ENCODE results near the gene FCMR. TPM values are rescaled to one million over a fixed set of nuclear protein-coding genes. Genes with fewer than 3 reads are reported as not detected.

Gene FCMR
- total and polyA plus RNA-seq, 2 experiments from 2014 or later: 0.84 TPM; not detected in 1

DNA sequence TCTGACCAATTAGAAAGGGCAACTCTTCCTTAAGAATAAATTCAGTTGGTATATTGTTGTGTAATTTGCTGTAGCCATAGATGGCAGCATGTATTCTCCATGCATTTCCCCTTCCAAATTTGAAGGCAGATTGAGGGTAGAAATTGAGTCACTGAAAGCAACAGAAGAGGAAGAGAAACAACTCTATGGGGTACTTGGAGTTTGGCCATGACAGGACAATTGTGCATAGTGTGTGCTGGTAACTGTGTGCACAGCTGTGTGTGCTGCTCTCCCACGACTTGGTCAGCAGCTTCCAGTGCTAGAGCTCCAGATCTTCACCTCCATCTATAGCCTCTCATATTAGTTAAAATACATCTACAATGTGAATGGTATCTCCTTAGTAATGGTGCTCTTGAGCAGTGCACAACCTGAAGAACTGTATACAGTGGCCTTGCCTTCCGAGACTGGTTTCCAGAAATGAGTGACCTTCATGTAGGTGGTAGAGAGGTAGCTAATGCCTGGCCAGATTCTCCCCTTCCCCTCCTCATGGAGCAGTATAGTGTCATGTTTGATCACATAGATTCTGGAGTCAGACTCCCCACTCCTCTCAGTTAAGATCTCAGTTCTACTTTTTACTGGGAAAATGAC lies 49.4 kb upstream of the FCMR start:
- H3K4me1 Mint-ChIP-seq: no peaks in the 10 kb centered on the region; the same call in 2 of the 3 replicates
- no peak overlapping the region for H3K4me2 ChIP-seq
- H4K20me1 ChIP-seq (replicated peaks; ENCODE audit: insufficient read depth): no peaks in the 10 kb centered on the region
- no peak overlapping the region for H3K4me3 Mint-ChIP-seq
- TF ChIP-seq, protein P1, sequence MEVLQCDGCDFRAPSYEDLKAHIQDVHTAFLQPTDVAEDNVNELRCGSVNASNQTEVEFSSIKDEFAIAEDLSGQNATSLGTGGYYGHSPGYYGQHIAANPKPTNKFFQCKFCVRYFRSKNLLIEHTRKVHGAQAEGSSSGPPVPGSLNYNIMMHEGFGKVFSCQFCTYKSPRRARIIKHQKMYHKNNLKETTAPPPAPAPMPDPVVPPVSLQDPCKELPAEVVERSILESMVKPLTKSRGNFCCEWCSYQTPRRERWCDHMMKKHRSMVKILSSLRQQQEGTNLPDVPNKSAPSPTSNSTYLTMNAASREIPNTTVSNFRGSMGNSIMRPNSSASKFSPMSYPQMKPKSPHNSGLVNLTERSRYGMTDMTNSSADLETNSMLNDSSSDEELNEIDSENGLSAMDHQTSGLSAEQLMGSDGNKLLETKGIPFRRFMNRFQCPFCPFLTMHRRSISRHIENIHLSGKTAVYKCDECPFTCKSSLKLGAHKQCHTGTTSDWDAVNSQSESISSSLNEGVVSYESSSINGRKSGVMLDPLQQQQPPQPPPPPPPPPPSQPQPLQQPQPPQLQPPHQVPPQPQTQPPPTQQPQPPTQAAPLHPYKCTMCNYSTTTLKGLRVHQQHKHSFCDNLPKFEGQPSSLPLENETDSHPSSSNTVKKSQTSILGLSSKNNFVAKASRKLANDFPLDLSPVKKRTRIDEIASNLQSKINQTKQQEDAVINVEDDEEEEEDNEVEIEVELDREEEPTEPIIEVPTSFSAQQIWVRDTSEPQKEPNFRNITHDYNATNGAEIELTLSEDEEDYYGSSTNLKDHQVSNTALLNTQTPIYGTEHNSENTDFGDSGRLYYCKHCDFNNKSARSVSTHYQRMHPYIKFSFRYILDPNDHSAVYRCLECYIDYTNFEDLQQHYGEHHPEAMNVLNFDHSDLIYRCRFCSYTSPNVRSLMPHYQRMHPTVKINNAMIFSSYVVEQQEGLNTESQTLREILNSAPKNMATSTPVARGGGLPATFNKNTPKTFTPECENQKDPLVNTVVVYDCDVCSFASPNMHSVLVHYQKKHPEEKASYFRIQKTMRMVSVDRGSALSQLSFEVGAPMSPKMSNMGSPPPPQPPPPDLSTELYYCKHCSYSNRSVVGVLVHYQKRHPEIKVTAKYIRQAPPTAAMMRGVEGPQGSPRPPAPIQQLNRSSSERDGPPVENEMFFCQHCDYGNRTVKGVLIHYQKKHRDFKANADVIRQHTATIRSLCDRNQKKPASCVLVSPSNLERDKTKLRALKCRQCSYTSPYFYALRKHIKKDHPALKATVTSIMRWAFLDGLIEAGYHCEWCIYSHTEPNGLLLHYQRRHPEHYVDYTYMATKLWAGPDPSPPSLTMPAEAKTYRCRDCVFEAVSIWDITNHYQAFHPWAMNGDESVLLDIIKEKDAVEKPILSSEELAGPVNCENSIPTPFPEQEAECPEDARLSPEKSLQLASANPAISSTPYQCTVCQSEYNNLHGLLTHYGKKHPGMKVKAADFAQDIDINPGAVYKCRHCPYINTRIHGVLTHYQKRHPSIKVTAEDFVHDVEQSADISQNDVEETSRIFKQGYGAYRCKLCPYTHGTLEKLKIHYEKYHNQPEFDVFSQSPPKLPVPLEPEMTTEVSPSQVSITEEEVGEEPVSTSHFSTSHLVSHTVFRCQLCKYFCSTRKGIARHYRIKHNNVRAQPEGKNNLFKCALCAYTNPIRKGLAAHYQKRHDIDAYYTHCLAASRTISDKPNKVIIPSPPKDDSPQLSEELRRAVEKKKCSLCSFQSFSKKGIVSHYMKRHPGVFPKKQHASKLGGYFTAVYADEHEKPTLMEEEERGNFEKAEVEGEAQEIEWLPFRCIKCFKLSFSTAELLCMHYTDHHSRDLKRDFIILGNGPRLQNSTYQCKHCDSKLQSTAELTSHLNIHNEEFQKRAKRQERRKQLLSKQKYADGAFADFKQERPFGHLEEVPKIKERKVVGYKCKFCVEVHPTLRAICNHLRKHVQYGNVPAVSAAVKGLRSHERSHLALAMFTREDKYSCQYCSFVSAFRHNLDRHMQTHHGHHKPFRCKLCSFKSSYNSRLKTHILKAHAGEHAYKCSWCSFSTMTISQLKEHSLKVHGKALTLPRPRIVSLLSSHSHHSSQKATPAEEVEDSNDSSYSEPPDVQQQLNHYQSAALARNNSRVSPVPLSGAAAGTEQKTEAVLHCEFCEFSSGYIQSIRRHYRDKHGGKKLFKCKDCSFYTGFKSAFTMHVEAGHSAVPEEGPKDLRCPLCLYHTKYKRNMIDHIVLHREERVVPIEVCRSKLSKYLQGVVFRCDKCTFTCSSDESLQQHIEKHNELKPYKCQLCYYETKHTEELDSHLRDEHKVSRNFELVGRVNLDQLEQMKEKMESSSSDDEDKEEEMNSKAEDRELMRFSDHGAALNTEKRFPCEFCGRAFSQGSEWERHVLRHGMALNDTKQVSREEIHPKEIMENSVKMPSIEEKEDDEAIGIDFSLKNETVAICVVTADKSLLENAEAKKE (CRISPR knock-in tag; IDR thresholded peaks at IDR 0.05): no peak
- TF ChIP-seq JUNB (IDR thresholded peaks at IDR 0.05; ENCODE audit: unreplicated experiment): no peak
- TF ChIP-seq, protein P2, sequence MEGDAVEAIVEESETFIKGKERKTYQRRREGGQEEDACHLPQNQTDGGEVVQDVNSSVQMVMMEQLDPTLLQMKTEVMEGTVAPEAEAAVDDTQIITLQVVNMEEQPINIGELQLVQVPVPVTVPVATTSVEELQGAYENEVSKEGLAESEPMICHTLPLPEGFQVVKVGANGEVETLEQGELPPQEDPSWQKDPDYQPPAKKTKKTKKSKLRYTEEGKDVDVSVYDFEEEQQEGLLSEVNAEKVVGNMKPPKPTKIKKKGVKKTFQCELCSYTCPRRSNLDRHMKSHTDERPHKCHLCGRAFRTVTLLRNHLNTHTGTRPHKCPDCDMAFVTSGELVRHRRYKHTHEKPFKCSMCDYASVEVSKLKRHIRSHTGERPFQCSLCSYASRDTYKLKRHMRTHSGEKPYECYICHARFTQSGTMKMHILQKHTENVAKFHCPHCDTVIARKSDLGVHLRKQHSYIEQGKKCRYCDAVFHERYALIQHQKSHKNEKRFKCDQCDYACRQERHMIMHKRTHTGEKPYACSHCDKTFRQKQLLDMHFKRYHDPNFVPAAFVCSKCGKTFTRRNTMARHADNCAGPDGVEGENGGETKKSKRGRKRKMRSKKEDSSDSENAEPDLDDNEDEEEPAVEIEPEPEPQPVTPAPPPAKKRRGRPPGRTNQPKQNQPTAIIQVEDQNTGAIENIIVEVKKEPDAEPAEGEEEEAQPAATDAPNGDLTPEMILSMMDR (conservative IDR thresholded peaks at IDR 0.05; ENCODE audit: low read depth in 2 of 2): no peak
- TF ChIP-seq POLR2AphosphoS5 (IDR thresholded peaks at IDR 0.05; ENCODE audit: low read depth): no peak
- no peak for TF ChIP-seq STAT1 (IDR thresholded peaks at IDR 0.05; ENCODE audit: unreplicated experiment)
- TF ChIP-seq EZH2 (IDR thresholded peaks at IDR 0.05; ENCODE audit: low read depth, unreplicated experiment): no peak
- TF ChIP-seq NANOG (IDR thresholded peaks at IDR 0.05; ENCODE audit: borderline replicate concordance): no peak
- TF ChIP-seq ZNF114 (CRISPR knock-in tag; IDR thresholded peaks at IDR 0.05): no peak
- TF ChIP-seq EZH2phosphoT487 (IDR thresholded peaks at IDR 0.05; ENCODE audit: unreplicated experiment): no peak
- TF ChIP-seq CREB1 (CRISPR knock-in tag; IDR thresholded peaks at IDR 0.05; ENCODE audit: low read depth): no peak
- TF ChIP-seq, protein P3, sequence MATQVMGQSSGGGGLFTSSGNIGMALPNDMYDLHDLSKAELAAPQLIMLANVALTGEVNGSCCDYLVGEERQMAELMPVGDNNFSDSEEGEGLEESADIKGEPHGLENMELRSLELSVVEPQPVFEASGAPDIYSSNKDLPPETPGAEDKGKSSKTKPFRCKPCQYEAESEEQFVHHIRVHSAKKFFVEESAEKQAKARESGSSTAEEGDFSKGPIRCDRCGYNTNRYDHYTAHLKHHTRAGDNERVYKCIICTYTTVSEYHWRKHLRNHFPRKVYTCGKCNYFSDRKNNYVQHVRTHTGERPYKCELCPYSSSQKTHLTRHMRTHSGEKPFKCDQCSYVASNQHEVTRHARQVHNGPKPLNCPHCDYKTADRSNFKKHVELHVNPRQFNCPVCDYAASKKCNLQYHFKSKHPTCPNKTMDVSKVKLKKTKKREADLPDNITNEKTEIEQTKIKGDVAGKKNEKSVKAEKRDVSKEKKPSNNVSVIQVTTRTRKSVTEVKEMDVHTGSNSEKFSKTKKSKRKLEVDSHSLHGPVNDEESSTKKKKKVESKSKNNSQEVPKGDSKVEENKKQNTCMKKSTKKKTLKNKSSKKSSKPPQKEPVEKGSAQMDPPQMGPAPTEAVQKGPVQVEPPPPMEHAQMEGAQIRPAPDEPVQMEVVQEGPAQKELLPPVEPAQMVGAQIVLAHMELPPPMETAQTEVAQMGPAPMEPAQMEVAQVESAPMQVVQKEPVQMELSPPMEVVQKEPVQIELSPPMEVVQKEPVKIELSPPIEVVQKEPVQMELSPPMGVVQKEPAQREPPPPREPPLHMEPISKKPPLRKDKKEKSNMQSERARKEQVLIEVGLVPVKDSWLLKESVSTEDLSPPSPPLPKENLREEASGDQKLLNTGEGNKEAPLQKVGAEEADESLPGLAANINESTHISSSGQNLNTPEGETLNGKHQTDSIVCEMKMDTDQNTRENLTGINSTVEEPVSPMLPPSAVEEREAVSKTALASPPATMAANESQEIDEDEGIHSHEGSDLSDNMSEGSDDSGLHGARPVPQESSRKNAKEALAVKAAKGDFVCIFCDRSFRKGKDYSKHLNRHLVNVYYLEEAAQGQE (IDR thresholded peaks at IDR 0.05; ENCODE audit: unreplicated experiment): no peak
- TF ChIP-seq, protein P4, sequence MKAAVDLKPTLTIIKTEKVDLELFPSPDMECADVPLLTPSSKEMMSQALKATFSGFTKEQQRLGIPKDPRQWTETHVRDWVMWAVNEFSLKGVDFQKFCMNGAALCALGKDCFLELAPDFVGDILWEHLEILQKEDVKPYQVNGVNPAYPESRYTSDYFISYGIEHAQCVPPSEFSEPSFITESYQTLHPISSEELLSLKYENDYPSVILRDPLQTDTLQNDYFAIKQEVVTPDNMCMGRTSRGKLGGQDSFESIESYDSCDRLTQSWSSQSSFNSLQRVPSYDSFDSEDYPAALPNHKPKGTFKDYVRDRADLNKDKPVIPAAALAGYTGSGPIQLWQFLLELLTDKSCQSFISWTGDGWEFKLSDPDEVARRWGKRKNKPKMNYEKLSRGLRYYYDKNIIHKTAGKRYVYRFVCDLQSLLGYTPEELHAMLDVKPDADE (IDR thresholded peaks at IDR 0.05): no peak
- TF ChIP-seq ZNF331 (CRISPR knock-in tag; IDR thresholded peaks at IDR 0.05; ENCODE audit: low read depth): no peak
- no peaks in the 10 kb centered on the region for H3K79me2 ChIP-seq (replicated peaks; ENCODE audit: insufficient read depth)
- H3K4me1 ChIP-seq (ENCODE audit: insufficient read depth): no peaks in the 10 kb centered on the region
- H2AFZ ChIP-seq: no peak overlapping the region
- no peaks in the 10 kb centered on the region for H3F3A ChIP-seq (replicated peaks; ENCODE audit: low read depth)
- no peaks in the 10 kb centered on the region for H3K36me3 Mint-ChIP-seq (ENCODE audit: low read depth)
- 0 out of 2 replicates have a peak, but pooled peaks cover 4% of the 10 kb centered on the region for H3K9me2 ChIP-seq (ENCODE audit: insufficient read depth)
- H3K9me3 Mint-ChIP-seq: no peaks in the 10 kb centered on the region
- ATAC-seq: no peak
- no peaks in the 10 kb centered on the region for H3K27me3 ChIP-seq (ENCODE audit: insufficient read depth)
- H3K27ac Mint-ChIP-seq: no peak overlapping the region
- H3K36me3 ChIP-seq (ENCODE audit: insufficient read depth): no peaks in the 10 kb centered on the region
- DNase-seq (ENCODE audit: low spot score): no peak
- no peaks in the 10 kb centered on the region for H3K27me3 Mint-ChIP-seq (ENCODE audit: insufficient read depth, low read depth, poor library complexity)
- H3K27ac ChIP-seq (ENCODE audit: low read depth): no peak overlapping the region
- H3K4me3 ChIP-seq: no peak overlapping the region
